ENCODE data around the gene FCER1G.

GRCh38 chr1:161225178-161225533, 10.1 kb downstream of the FCER1G start:
- TF ChIP-seq, protein P1, sequence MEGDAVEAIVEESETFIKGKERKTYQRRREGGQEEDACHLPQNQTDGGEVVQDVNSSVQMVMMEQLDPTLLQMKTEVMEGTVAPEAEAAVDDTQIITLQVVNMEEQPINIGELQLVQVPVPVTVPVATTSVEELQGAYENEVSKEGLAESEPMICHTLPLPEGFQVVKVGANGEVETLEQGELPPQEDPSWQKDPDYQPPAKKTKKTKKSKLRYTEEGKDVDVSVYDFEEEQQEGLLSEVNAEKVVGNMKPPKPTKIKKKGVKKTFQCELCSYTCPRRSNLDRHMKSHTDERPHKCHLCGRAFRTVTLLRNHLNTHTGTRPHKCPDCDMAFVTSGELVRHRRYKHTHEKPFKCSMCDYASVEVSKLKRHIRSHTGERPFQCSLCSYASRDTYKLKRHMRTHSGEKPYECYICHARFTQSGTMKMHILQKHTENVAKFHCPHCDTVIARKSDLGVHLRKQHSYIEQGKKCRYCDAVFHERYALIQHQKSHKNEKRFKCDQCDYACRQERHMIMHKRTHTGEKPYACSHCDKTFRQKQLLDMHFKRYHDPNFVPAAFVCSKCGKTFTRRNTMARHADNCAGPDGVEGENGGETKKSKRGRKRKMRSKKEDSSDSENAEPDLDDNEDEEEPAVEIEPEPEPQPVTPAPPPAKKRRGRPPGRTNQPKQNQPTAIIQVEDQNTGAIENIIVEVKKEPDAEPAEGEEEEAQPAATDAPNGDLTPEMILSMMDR (conservative IDR thresholded peaks at IDR 0.05) = no peak
- TF ChIP-seq EZH2 (IDR thresholded peaks at IDR 0.05; ENCODE audit: low read depth) = no peak

Measured in PC-9 (cell line).